Inflammatory macrophage treated with lipopolysaccharide for 1 hour (primary cell): ENCODE results near the gene STX1A.
"Not testable (repeated sequence)": the region's sequence is repeated elsewhere in the genome, so short reads cannot be mapped to it uniquely, and the experiment has no call there.

Experiments
- DNase-seq, 2 donors: peaks; one replicate each; pipeline ENCODE4 v3.0.0-alpha.2; 2020 to 2022

Gene STX1A

DNA sequence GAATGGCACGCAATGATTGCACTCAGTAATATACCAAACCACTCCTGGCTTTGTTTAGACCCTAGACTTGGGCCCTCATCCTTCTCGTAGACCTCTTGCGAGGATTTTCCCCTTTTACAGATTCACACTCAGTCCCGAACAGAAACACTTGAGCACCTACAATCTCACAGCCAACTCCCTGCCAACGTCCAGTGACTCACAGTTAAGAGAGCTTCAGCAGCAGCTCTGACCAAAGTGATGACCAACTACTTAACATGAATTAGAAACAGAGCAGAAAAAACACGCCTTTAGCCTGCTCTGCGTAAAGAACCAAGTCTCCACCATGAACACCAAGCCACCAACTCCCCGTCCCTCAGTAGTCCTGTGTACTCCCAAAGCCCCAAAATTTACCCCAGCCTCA is 38.4 kb downstream of the STX1A start:
- DNase-seq = no peak

DNA sequence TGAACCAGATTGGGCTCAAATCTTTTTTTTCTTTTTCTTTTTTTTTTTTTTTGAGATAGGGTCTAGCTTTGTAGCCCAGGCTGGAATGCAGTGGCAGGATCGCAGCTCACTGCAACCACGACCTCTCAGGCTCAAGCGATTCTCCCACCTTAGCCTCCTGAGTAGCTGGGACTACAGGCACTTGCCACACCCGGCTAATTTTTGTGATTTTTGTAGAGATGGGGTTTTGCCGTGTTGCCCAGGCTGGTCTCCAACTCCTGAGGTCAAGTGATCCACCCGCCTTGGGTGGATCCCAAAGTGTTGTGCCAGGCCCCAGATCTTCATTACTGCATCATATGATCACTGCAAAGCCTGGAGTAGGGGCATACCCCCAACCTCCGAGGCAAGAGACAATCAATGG is 39.0 kb downstream of the STX1A start:
- DNase-seq = no peak

DNA sequence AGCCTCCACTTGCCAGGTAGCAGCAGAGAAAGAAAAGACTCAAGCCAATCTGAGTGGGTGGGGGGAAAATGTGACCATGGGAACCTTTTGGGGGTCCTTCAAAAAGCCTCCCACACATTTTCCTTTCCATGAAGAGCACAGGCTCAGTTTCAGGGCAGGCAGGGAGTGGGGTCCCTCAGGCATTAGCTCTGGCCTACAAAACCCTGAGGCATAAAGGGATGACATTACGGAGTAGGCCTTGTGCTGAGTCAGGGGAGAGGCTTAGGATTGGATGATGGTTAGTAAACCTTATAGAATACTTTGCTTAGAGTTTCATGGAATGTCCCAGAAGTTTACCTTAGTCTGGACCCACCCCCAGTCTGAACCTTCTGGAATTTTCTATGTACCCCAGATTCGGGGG is 39.8 kb downstream of the STX1A start:
- DNase-seq = no peak

DNA sequence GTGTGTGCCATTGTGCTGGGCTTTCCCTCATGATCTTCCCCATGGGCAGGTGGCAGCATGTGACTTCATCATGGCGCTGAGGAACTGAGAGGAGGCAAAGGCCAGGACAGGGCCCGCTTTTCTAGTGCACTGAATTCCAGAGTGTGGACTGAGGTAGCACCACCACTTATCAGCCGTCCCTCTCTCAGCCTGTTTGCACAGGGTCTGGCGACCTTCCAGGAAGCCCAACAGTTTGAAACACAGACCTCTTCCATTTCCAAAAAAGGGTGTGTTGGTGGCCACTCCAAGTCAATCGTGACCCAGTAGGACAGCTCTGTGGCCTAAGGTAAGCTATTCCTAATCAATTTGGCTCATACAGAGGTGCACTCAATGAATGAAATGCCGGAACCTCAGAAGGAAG is 40.6 kb downstream of the STX1A start:
- no peak for DNase-seq

DNA sequence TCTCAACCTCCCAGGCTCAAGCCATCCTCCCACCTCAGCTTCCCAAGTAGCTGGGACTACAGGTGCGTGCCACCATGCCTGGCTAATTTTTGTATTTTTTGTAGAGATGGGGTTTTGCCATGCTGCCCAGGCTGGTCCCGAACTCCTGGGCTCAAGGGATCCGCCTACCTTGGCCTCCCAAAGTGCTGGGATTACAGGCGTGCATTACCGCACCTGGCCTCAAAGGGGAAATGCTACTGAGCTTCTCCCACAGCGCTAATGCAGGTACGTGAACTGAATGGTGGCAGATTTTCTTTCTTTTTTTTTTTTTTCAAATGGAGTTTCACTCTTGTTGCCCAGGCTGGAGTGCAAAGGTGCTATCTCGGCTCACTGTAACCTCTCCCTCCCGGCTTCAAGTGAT is 43.4 kb downstream of the STX1A start:
- not testable (repeated sequence) for DNase-seq

DNA sequence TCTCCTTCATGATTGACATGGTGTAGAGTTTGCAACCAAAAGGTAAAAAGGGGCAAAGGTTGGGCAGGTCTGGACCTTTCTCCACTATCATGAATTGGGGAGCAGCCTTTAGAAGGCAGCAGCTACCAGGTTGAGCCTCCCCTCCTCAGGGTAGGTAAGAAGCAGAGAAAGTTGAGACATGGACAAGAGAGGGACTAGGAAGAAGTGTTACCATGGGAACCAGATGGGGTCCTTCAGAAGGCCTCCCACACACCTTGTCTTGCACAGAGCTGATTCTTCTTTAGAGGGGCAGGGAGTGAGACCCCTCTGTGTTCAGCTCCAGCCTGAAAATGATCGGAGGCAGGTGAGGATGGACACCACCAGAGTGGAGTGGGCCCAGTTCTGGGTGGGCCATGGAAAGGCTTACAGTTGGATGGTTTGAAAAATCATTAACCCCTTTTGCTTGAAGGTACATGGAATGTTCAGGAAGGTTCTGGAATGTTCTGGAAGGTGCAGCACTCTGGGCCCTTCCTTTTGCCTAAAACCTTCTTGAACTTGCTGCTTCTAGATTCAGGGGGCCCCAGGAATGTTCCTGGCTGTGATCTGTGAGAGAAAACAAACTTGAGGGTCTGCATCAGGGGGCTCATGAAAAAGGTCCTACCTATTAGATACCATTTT is 44.9 kb downstream of the STX1A start:
- no peak for DNase-seq

DNA sequence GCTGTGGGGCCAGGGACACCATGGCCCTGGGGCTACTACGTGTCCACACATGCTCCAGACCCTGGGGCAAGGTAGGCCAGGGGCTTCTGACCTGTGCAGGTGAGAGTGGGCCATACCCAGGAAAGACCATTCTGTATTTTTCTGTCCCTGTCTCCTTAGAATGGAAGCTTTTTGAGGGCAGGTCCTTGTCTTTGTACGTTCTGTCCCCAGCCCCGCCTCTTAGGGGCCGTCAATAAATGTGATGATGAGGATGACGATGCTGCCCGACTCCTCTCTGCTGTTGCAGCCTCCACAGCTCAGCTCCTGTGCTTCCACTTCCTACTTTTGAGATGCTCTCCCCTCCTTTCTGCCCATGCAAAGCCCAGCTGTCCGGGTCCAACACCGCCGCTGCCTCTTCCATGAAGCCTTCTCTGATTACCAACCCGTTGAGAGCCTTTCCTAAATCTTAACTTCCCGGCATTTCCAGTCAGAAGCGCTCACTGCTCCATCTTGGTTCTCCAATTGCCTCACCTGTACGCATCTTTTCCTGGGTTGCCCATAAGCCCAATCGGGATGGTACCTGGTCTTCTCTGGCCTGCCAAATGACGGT is 47.5 kb downstream of the STX1A start:
- DNase-seq = no peak

DNA sequence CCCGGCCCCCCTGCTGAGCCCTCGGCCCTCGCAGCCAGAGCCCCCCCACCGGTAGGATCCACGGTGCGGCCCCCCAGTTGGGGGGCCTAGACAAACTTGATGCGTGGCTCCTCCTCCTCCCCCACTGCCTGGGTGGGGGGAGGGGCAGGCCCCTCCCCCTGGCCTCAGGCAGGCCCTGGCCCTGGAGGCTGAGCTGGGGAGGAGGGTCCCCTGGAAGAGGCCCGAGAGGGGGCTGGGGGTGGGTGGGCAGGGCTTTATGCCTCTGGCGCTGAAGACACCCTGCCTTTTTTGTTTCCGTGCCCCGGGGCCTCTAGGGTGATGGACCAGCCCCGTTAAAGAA is 48.2 kb downstream of the STX1A start:
- no peak for DNase-seq

DNA sequence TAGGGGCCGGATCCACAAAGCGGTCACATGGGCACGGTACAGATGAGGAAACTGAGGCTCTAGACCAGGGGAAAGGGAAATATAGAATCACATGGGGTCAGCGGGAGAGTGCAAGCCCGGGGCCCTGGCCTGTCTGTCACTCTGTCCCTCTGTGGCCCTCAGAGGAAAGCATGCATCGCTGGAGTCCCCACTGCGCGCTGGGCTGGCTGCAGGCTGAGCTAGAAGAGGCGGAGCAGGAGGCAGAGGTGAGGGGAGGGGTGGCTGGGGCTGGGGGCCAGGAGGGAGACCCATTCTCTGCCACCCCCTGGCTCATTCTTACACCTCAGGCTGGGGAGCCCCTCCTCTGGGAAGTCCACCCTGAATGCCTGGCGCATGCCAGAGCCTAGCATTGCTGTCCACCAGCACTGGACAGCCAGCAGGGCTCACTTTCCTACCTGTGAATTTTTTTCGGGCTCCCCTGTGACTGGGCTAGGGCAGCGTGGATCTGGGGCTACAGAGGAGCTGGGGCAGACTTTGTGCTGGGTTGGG is 49.5 kb downstream of the STX1A start:
- no peak for DNase-seq

DNA sequence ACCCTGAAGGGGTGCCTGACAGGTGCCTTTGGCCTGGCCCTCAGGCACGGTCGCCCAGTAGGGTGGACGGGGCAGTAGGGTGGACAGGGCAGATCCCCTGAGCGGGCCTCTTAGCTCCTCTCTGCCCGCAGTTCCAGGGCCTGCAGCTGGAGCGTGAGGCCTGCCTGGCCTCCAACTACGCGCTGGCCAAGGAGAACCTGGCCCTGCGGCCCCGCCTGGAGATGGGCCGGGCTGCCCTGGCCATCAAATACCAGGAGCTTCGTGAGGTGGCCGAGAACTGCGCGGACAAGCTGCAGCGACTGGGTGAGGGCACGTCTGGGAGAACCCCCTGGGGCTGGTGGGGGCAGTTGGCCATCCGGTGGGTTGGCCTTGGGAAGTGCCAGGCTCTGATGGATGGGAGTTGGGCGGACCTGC is 50.2 kb downstream of the STX1A start:
- no peak for DNase-seq

DNA sequence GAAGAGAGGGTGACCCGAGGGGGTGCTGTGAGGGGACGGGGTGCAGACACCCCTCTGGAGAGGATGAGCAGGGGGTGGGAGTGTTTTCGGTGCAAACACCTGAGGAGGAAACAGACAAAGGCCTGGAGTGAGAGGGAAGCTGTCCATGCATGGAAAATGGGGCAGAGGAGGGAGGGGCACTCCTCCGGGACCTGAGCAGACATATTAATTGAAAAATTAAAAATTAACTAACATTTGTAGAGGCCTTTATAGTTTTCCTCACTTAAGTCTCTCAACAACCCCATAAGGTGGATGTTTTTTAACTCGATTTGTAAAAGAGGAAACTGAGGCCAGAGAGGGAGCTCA is 50.6 kb downstream of the STX1A start:
- DNase-seq = no peak

DNA sequence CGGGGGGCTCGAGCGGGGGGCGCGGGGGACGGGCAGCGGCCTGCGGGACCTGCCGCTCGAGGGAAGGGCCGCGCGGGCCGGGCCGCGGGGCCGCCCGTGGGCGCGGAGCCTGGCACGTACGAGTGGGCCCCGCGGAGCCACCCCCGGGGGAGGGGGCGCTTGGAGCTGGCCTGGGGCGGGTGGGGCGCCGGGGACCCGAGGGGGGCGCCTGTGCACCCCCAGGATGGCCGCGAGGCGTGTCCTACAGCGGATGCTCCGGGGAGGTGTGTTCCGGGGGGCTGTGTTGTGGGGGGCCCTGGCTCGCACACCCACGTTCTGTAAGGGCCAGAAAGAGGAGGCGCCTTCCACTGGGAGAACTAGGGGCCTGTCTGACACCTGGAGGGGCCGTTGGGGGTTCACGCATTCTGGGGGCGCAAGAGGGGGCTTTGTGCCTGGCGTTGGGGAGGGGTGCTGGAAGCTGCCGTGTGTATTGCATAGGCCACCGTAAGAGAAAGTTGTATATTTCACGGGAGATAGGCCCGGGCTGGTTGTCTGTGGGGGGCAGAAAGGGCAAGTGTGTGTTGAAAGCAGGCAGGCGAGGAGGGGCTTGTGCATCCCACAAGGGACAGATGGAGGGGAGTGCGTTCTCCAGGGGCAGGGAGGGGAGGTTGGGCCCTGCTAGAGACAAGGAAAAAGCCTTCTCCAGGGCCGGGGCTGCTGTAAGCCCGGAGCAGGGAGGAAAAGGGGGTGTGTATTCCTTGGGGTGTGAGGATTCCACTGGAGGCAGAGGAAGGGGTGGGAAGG is 51.2 kb downstream of the STX1A start:
- no peak for DNase-seq

DNA sequence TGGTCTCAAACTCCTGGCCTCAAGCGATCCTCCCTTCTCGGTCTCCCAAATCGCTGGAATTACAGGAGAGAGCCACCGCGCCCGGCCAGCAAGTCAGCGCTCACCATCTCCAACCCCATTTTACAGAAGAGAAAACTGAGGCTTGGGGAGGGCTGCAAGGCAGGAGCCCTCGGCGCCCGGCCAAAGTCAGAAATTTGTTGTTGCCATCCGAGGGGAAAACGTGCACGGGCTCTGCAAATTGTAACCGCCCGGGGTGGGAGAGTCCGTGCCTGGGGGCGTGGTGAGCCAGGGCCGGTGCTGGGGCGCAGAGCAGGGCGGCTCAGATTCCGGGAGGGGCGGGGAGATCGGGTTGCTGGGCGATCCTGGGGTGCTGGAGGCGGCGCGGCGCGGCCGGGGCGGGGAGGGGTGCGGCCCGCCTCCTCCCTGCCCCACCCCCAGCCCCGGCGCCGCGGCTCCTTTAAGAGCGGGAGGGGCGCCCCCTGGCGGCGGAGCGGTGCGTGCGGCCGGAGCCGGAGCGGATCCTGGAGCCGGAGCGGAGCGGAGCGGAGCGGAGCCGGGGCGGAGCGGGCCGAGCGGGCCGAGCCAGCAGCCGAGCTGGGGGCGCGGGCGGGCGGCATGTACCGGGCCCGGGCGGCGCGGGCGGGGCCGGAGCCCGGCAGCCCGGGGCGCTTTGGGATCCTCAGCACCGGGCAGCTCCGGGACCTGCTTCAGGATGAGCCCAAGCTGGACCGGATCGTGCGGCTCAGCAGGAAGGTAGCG is 51.9 kb downstream of the STX1A start, which contains the start of gene VPS37D:
Gene VPS37D (plus strand): TSS at position 488 of the 759 bp plus-strand sequence. CDS start 128 bp downstream, at position 616.
- DNase-seq = peak; percentile 70 to 97

DNA sequence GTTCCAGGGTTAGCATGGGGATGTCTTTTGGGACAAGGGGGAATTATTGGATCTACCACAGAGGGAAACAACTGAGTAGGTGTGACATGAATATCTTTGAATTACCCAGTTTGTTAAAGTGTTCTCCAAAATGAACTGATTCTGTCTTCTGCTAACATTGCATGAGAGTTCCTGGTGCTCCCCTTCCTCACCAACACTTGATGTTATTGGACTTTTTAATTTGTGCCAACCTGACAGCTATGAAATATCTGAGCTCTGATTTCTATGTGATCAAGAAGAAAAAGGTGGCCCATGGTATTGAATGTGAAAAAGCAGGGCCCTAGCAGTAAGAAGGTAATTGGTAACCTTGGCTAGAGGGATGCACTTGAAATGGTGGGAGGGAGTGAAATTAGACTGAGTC is 56.4 kb downstream of the STX1A start:
- no peak for DNase-seq

DNA sequence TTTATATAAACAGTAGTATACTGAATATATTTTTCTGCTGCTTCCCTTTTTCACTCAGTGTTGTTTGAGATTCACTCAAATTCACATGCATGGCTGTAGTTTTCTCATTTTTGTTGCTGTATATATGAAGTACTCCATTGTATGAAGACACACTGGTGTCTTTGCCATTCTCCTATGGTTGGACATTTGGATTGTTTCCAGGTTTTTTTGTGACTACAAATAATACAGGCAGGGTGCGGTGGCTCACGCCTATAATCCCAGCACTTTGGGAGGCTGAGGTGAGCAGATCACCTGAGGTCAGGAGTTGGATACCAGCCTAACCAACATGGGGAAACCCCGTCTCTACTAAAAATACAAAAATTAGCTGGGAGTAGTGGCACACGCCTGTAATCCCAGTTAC is 58.9 kb downstream of the STX1A start:
- DNase-seq = not testable (repeated sequence)

DNA sequence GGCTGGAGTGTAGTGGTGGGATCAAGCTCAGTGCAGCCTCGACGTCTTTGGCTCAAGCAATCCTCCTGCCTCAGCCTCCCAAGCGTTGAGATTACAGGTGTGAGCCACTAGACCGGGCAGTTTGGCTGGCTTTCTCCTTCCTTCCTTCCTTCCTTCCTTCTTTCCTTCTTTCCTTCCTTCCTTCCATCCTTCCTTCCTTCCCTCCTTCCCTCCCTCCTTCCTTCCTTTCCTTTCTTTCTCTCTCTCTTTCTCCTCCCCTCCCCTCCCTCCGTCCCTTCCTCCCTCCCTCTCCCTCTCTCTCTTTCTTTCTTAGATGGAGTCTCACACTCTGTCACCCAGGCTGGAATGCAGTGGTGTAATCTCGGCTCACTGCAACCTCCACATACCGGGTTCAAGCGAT is 59.5 kb downstream of the STX1A start:
- no peak for DNase-seq

DNA sequence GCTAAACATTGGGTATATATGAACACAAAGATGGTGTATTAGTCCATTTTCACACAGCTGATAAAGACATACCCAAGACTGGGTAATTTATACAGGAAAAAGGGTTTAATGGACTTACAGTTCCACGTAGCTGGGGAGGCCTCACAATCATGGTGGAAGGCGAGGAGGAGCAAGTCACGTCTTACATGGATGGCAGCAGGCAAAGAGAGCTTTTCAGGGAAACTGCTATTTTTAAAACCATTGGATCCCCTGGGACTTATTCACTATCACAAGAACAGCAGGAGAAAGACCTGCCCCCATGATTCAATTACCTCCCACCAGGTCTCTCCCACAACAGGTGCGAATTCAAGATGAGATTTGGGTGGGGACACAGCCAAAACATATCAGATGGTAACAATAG is 64.2 kb downstream of the STX1A start:
- not testable (repeated sequence) for DNase-seq

DNA sequence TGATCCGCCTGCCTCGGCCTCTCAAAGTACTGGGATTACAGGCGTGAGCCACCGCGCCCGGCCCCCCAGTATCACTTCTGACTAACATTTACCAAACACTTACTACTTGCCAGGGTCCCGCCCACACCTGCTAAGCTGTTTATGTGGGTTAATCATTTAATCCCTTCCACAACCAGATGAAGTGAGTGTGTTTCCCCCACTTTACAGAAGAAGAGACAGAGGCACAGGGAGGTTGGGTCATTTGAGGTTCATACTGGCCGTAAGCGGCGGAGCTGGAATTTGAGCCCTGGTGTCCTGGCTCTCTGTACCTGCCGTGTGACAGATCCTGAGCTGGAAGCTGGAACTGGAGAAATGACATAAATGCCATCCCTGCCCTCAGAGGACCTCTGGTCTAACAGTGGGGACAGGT is 66.9 kb downstream of the STX1A start:
- no peak for DNase-seq

DNA sequence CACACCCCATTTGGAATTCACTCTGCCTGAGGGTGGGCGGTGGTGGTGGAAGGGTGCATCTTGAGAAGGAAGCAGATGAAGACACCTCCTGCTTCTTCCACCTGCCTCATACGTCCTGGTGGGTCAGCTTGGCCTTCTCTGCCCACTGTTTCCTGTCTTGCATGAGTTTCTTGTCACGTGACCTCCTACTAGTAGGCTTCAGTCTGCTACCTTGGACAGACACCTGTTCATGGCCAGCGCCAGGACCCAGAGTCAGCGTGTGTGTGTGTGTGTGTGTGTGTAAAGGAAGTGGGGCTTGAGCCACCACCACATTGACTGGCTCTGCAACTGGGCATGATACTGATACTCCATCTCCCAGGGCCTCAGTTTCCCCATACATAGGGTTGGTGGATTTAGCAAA is 68.9 kb downstream of the STX1A start:
- no peak for DNase-seq

DNA sequence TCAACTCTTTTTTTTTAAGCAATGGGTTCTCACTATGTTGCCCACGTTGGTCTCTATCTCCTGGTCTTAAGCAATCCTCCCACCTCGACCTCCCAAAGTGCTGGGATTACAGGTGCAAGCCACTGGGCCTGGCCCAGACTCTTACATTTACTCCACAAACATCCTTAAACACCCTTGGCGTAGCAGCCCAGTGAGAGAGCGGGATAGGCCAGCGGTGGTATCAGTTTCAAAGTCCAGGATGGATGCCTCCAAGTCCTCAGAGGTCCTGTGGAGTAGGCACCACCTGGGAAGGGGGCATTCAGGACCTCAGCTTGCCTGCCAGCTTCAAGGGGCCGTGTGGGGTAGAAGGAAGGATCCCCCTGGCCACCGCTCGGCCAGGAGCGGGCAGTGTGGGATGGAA is 69.9 kb downstream of the STX1A start:
- DNase-seq = no peak
